Nephron (organoid): Measurements from ENCODE around the gene ACYP1.
A peak's percentile ranks its signal among the peaks of the same experiment; 100 is the strongest.

Experiments
- H3K27ac Mint-ChIP-seq, 3 experiments: 2 replicates each; pipeline ENCODE4 v1.8.0; 2020; ENCODE audit warnings: mixed read lengths in 3 of 3, mild to moderate bottlenecking in 2 of 3, moderate library complexity in 1 of 3
- H3K27me3 Mint-ChIP-seq: 2 replicates; pipeline ENCODE4 v1.8.0; 2021; ENCODE audit warnings: low read depth, mild to moderate bottlenecking, moderate library complexity, mixed read lengths
- H3K36me3 Mint-ChIP-seq: 2 replicates; pipeline ENCODE4 v1.8.0; 2020; ENCODE audit warnings: low read depth, mixed read lengths
- H3K4me1 Mint-ChIP-seq: 2 replicates; pipeline ENCODE4 v1.8.0; 2020; ENCODE audit warnings: mixed read lengths
- H3K4me3 Mint-ChIP-seq, 3 experiments: 2 replicates each; pipeline ENCODE4 v1.8.0; 2020; ENCODE audit warnings: mild to moderate bottlenecking in 3 of 3, mixed read lengths in 3 of 3, moderate library complexity in 2 of 3
- H3K9me3 Mint-ChIP-seq: 2 replicates; pipeline ENCODE4 v1.8.0; 2020; ENCODE audit warnings: mixed read lengths
- CTCF ChIP-seq, 3 experiments: fragments of 200-600 bp; sonication (generic); IDR thresholded peaks; one replicate each; pipeline ENCODE4 v1.5.0; 2021; ENCODE audit warnings: antibody characterized with exemption in 3 of 3; ENCODE audit not compliant: unreplicated experiment in 3 of 3

Gene ACYP1

DNA sequence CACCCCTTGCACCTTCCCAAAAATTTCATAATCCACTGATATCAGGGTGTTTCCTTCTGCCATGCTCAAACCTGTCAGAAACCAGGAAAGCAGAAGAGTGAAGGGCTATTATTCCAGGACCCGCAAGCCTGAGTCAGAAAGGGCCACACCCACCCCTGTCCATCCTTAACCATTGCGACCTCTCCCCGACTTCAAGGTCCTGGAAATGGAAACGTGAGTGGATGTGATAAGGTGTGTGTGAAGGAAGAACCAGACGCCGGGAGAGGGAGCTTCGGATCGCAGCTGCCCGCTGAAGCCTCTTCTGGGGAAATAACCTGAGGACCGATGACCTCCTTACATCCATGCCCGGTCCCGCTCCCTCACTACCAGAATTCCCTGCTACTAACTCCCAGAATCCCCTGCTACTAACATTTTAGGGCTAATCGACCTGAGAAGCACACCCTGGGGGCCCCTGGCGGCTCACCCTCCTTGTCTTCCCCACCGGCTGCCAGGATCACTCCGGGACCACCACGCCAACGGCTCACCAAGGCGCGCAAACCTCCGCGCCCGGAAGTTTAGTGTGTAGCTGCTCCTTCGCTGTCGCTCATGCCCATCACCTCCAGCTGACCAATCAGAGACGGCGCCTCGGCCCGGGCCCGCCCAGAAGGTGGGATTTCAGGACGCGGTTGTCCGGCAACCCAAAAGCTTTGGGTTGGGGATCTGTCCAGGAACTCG lies at the start of gene ACYP1:
Gene ACYP1 (minus strand): TSS at position 534 of the 714 bp plus-strand sequence. CDS start 471 bp downstream, at position 63.
- Mint-ChIP-seq H3K27me3 (no peaks in the 10 kb centered on the region), H3K9me3 (peaks cover 2% of the 10 kb centered on the region), H3K27ac (peak within 1 kb of the TSS; percentile 26 to 69 (median 38)), H3K4me3 (peak within 1 kb of the TSS; percentile 96 to 100 (median 99)), H3K36me3 (peaks cover 20% of the 10 kb centered on the region), H3K4me1 (peaks cover 16% of the 10 kb centered on the region)
- TF ChIP-seq CTCF (IDR thresholded peaks at IDR 0.05; ENCODE audit: unreplicated experiment in 3 of 3), result no peak

DNA sequence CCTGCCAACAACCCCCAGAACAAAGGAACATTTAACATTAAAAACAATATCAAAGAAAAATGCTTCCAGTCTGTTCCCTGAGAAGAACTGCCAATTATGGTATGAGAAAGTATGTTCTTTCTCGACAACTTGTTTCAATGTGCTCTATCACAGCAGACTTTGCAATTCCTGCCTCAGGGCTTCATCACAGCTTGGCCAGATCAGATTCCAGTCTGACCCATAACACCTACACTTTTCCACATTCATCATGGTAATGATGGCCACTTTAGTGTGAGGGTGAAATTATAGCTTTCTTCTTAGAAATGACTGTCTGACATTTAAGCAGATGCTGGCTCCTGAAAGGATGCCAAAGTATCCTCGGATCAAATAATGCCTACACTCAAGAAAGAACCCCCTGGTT lies 46.1 kb upstream of the ACYP1 start:
- Mint-ChIP-seq H3K27ac (no peak overlapping the region), H3K4me1 (no peaks in the 10 kb centered on the region), H3K9me3 (no peaks in the 10 kb centered on the region), H3K36me3 (peaks cover 80% of the 10 kb centered on the region), H3K4me3 (no peak overlapping the region), H3K27me3 (no peaks in the 10 kb centered on the region)
- TF ChIP-seq CTCF (IDR thresholded peaks at IDR 0.05; ENCODE audit: unreplicated experiment in 3 of 3), result no peak

- Mint-ChIP-seq H3K9me3 (no peaks in the 10 kb centered on the region), H3K4me3 (no peak overlapping the region), H3K27ac (no peak overlapping the region), H3K4me1 (no peaks in the 10 kb centered on the region), H3K36me3 (peaks cover 78% of the 10 kb centered on the region), H3K27me3 (no peaks in the 10 kb centered on the region)
- no peak for TF ChIP-seq CTCF (IDR thresholded peaks at IDR 0.05; ENCODE audit: unreplicated experiment in 3 of 3)
Measured at GRCh38 chr14:75107186-75107585, 43.4 kb upstream of the ACYP1 start.

DNA sequence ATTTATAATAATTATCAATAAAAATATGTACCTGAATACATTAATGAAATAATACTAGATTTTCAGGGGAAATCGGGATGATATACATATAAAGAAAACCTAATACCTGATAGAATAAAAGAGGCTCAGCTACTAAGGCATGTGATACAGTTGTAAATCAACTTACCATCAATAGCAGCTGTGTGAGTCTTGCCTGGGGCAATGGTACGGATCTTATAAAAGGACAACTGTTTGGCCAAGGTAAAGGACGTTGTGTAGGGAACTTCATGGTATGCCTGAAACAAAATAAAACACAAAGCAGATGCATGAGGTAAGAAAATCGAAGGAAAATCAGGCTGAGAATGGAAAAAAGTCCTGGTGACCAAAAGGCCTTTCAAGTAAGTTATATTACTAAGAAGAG lies 37.7 kb upstream of the ACYP1 start:
- H3K9me3 Mint-ChIP-seq, result no peaks in the 10 kb centered on the region
- no peak overlapping the region for H3K27ac Mint-ChIP-seq
- no peak for TF ChIP-seq CTCF (IDR thresholded peaks at IDR 0.05; ENCODE audit: unreplicated experiment in 3 of 3)
- H3K4me3 Mint-ChIP-seq, result no peak overlapping the region
- peaks cover 17% of the 10 kb centered on the region for H3K4me1 Mint-ChIP-seq
- no peaks in the 10 kb centered on the region for H3K27me3 Mint-ChIP-seq
- H3K36me3 Mint-ChIP-seq, result peaks cover 79% of the 10 kb centered on the region

- no peak overlapping the region for H3K4me3 Mint-ChIP-seq
- H3K27me3 Mint-ChIP-seq, result no peaks in the 10 kb centered on the region
- H3K27ac Mint-ChIP-seq, result peak overlapping the region in 2 of 3 experiments; percentile 17 to 33
- peaks cover 17% of the 10 kb centered on the region for H3K4me1 Mint-ChIP-seq
- H3K36me3 Mint-ChIP-seq, result peaks cover 75% of the 10 kb centered on the region
- no peak for TF ChIP-seq CTCF (IDR thresholded peaks at IDR 0.05; ENCODE audit: unreplicated experiment in 3 of 3)
- no peaks in the 10 kb centered on the region for H3K9me3 Mint-ChIP-seq
Measured at GRCh38 chr14:75098682-75099081, 34.9 kb upstream of the ACYP1 start.

- H3K9me3 Mint-ChIP-seq, result no peaks in the 10 kb centered on the region
- peaks cover 17% of the 10 kb centered on the region for H3K4me1 Mint-ChIP-seq
- H3K27me3 Mint-ChIP-seq, result no peaks in the 10 kb centered on the region
- H3K36me3 Mint-ChIP-seq, result peaks cover 72% of the 10 kb centered on the region
- no peak overlapping the region for H3K4me3 Mint-ChIP-seq
- no peak overlapping the region for H3K27ac Mint-ChIP-seq
- TF ChIP-seq CTCF (IDR thresholded peaks at IDR 0.05; ENCODE audit: unreplicated experiment in 3 of 3), result no peak
Measured at GRCh38 chr14:75098212-75098611, 34.4 kb upstream of the ACYP1 start.
